ENCODE data around the gene TLN1. TPM values are rescaled to one million over a fixed set of nuclear protein-coding genes. Genes with fewer than 3 reads are reported as not detected.

TLN1 gene
- total and polyA plus RNA-seq, 10 of the 15 experiments (the other 5 are each of a cell fraction or from before 2014, with no cell fraction given) = 11.6 to 305 (median 71.9) TPM

DNA sequence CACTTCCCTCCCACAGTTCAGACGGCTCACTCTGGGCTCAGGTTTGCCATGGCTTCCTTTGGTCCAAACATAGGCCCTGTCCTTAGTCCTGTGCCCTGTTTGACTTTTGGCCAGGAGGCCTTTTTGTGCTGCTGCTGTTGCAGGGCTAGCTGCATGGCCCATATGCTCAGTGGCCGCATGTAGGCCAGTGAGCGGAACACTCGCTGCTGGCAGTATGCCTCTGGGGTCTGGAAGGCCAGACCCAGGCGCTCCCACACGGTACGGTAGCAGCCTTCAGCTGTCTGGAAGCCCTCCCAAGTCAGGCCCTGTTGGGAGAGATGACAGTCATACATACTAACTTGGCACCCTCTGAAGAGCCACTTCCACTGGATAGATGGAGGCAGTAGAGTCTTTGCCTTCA is 5.1 kb upstream of the TLN1 start (continued):
- TF ChIP-seq, protein P1, sequence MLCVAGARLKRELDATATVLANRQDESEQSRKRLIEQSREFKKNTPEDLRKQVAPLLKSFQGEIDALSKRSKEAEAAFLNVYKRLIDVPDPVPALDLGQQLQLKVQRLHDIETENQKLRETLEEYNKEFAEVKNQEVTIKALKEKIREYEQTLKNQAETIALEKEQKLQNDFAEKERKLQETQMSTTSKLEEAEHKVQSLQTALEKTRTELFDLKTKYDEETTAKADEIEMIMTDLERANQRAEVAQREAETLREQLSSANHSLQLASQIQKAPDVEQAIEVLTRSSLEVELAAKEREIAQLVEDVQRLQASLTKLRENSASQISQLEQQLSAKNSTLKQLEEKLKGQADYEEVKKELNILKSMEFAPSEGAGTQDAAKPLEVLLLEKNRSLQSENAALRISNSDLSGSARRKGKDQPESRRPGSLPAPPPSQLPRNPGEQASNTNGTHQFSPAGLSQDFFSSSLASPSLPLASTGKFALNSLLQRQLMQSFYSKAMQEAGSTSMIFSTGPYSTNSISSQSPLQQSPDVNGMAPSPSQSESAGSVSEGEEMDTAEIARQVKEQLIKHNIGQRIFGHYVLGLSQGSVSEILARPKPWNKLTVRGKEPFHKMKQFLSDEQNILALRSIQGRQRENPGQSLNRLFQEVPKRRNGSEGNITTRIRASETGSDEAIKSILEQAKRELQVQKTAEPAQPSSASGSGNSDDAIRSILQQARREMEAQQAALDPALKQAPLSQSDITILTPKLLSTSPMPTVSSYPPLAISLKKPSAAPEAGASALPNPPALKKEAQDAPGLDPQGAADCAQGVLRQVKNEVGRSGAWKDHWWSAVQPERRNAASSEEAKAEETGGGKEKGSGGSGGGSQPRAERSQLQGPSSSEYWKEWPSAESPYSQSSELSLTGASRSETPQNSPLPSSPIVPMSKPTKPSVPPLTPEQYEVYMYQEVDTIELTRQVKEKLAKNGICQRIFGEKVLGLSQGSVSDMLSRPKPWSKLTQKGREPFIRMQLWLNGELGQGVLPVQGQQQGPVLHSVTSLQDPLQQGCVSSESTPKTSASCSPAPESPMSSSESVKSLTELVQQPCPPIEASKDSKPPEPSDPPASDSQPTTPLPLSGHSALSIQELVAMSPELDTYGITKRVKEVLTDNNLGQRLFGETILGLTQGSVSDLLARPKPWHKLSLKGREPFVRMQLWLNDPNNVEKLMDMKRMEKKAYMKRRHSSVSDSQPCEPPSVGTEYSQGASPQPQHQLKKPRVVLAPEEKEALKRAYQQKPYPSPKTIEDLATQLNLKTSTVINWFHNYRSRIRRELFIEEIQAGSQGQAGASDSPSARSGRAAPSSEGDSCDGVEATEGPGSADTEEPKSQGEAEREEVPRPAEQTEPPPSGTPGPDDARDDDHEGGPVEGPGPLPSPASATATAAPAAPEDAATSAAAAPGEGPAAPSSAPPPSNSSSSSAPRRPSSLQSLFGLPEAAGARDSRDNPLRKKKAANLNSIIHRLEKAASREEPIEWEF (IDR thresholded peaks at IDR 0.05; ENCODE audit: insufficient replicate concordance, low read depth, low read length) = no peak
- TF ChIP-seq MTA2 (IDR thresholded peaks at IDR 0.05; ENCODE audit: low read depth) (no peak), BHLHE40 (IDR thresholded peaks at IDR 0.05; ENCODE audit: borderline replicate concordance in 1 of 2, low read depth in 2 of 2, low read length in 1 of 2) (no peak), ZNF384 (IDR thresholded peaks at IDR 0.05; ENCODE audit: borderline replicate concordance, low read depth, low read length) (no peak), SUPT20H (IDR thresholded peaks at IDR 0.05; ENCODE audit: borderline replicate concordance, control insufficient read depth, low read depth, low read length) (no peak), SUZ12 (IDR thresholded peaks at IDR 0.05; ENCODE audit: unreplicated experiment) (no peak), CBFB (IDR thresholded peaks at IDR 0.05; ENCODE audit: low read depth) (no peak), KAT2A (conservative IDR thresholded peaks at IDR 0.05; ENCODE audit: control insufficient read depth, low read depth, low read length) (no peak)
- TF ChIP-seq, protein P2, sequence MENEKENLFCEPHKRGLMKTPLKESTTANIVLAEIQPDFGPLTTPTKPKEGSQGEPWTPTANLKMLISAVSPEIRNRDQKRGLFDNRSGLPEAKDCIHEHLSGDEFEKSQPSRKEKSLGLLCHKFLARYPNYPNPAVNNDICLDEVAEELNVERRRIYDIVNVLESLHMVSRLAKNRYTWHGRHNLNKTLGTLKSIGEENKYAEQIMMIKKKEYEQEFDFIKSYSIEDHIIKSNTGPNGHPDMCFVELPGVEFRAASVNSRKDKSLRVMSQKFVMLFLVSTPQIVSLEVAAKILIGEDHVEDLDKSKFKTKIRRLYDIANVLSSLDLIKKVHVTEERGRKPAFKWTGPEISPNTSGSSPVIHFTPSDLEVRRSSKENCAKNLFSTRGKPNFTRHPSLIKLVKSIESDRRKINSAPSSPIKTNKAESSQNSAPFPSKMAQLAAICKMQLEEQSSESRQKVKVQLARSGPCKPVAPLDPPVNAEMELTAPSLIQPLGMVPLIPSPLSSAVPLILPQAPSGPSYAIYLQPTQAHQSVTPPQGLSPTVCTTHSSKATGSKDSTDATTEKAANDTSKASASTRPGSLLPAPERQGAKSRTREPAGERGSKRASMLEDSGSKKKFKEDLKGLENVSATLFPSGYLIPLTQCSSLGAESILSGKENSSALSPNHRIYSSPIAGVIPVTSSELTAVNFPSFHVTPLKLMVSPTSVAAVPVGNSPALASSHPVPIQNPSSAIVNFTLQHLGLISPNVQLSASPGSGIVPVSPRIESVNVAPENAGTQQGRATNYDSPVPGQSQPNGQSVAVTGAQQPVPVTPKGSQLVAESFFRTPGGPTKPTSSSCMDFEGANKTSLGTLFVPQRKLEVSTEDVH (IDR thresholded peaks at IDR 0.05; ENCODE audit: low read depth, partially characterized antibody) = no peak
